Activated CD4-positive, CD25-positive, alpha-beta regulatory T cell (primary cell): ENCODE measurements around the gene WASF2.
"Not testable (repeated sequence)": the region's sequence is repeated elsewhere in the genome, so short reads cannot be mapped to it uniquely, and the experiment has no call there.

Source experiments
- DNase-seq, 4 experiments: peaks; one replicate each; lab custom pipeline; 2025; lab: John Stamatoyannopoulos, UW

The WASF2 gene

GRCh38 chr1:27397749-27398148, 92.2 kb downstream of the WASF2 start:
- no peak for DNase-seq

GRCh38 chr1:27397110-27397509, 92.9 kb downstream of the WASF2 start:
- DNase-seq: no peak

- DNase-seq: peak; percentile 41 to 64 (median 48)
These were observed 94.3 kb downstream of the WASF2 start for GRCh38 chr1:27395441-27396195.

- no peak for DNase-seq
These were observed 95.0 kb downstream of the WASF2 start for GRCh38 chr1:27394925-27395324.

GRCh38 chr1:27394282-27394658, 95.7 kb downstream of the WASF2 start:
- DNase-seq: no peak

- no peak for DNase-seq
These were observed 96.2 kb downstream of the WASF2 start for GRCh38 chr1:27393641-27394281.

GRCh38 chr1:27392778-27393635, 97.0 kb downstream of the WASF2 start:
- DNase-seq: no peak

GRCh38 chr1:27392096-27392777, 97.7 kb downstream of the WASF2 start, which contains the start of gene GPR3:
Gene GPR3, plus strand, starts transcription at chr1:27392622. Its CDS starts 1,177 bp downstream, at chr1:27393799.
- DNase-seq: peak; percentile 83 to 89 (median 88)

GRCh38 chr1:27391511-27392095, 98.4 kb downstream of the WASF2 start:
- no peak for DNase-seq

- DNase-seq: peak; percentile 43 to 74 (median 48)
These were observed 101.5 kb downstream of the WASF2 start for GRCh38 chr1:27388337-27389005.

- DNase-seq: not testable (repeated sequence)
These were observed 105.2 kb downstream of the WASF2 start for GRCh38 chr1:27384797-27385196.

GRCh38 chr1:27383661-27384060, 106.3 kb downstream of the WASF2 start:
- DNase-seq: no peak

GRCh38 chr1:27383039-27383605, 106.8 kb downstream of the WASF2 start, which contains the start of gene CD164L2:
Gene CD164L2, minus strand, starts transcription at chr1:27383333. Its CDS starts 94 bp downstream, at chr1:27383239.
- peak in 3 of 4 experiments; percentile 13 to 28 (median 16) for DNase-seq

- DNase-seq: no peak
These were observed 107.8 kb downstream of the WASF2 start for GRCh38 chr1:27381969-27382762.

GRCh38 chr1:27380766-27381733, 108.9 kb downstream of the WASF2 start:
- no peak for DNase-seq

GRCh38 chr1:27380224-27380623, 109.7 kb downstream of the WASF2 start:
- DNase-seq: no peak

GRCh38 chr1:27379564-27380122, 110.3 kb downstream of the WASF2 start:
- no peak for DNase-seq
